CD1c-positive myeloid dendritic cell (primary cell): Measurements from ENCODE around the gene RAD52.
"Not testable (repeated sequence)": the region's sequence is repeated elsewhere in the genome, so short reads cannot be mapped to it uniquely, and the experiment has no call there.

Experiments
- DNase-seq: peaks from one replicate; pipeline ENCODE4 v3.0.0-alpha.2; 2016; ENCODE audit errors: extremely low spot score

Gene RAD52

GRCh38 chr12:967641-968040 lies 18.1 kb upstream of the RAD52 start:
- DNase-seq: no peak

GRCh38 chr12:966724-967123 lies 17.2 kb upstream of the RAD52 start:
- peak; percentile 76 for DNase-seq

GRCh38 chr12:958588-959123 lies 9.2 kb upstream of the RAD52 start:
- DNase-seq: no peak

- DNase-seq: no peak
These were observed 6.4 kb upstream of the RAD52 start for GRCh38 chr12:955939-956338.

GRCh38 chr12:954741-955140 lies 5.2 kb upstream of the RAD52 start:
- DNase-seq: no peak

GRCh38 chr12:953776-954175 lies 4.3 kb upstream of the RAD52 start:
- DNase-seq: no peak

GRCh38 chr12:951176-951575 lies 1.7 kb upstream of the RAD52 start:
- DNase-seq: no peak

GRCh38 chr12:948238-948637 lies 1.3 kb downstream of the RAD52 start:
- DNase-seq: no peak

- DNase-seq: no peak
These were observed 2.9 kb downstream of the RAD52 start for GRCh38 chr12:946631-947030.

- DNase-seq: no peak
These were observed 3.3 kb downstream of the RAD52 start for GRCh38 chr12:946212-946611.

- no peak for DNase-seq
These were observed 5.3 kb downstream of the RAD52 start for GRCh38 chr12:944211-944610.

- no peak for DNase-seq
These were observed 6.4 kb downstream of the RAD52 start for GRCh38 chr12:943051-943450.

GRCh38 chr12:938810-939209 lies 10.7 kb downstream of the RAD52 start:
- no peak for DNase-seq

GRCh38 chr12:936377-937345 lies 12.8 kb downstream of the RAD52 start:
- DNase-seq: no peak

GRCh38 chr12:935891-936290 lies 13.6 kb downstream of the RAD52 start:
- DNase-seq: not testable (repeated sequence)

- DNase-seq: no peak
These were observed 17.9 kb downstream of the RAD52 start for GRCh38 chr12:931591-931990.

GRCh38 chr12:931060-931459 lies 18.4 kb downstream of the RAD52 start:
- no peak for DNase-seq

GRCh38 chr12:926641-927040 lies 22.9 kb downstream of the RAD52 start:
- DNase-seq: no peak

- DNase-seq: no peak
These were observed 27.2 kb downstream of the RAD52 start for GRCh38 chr12:922285-922684.

- no peak for DNase-seq
These were observed 28.8 kb downstream of the RAD52 start for GRCh38 chr12:920676-921075.

- DNase-seq: no peak
These were observed 32.6 kb downstream of the RAD52 start for GRCh38 chr12:916712-917445.

- DNase-seq: no peak
These were observed 33.3 kb downstream of the RAD52 start for GRCh38 chr12:916240-916639.

- DNase-seq: no peak
These were observed 34.4 kb downstream of the RAD52 start for GRCh38 chr12:915090-915489.
